ENCODE results near the gene POLG.

DNA sequence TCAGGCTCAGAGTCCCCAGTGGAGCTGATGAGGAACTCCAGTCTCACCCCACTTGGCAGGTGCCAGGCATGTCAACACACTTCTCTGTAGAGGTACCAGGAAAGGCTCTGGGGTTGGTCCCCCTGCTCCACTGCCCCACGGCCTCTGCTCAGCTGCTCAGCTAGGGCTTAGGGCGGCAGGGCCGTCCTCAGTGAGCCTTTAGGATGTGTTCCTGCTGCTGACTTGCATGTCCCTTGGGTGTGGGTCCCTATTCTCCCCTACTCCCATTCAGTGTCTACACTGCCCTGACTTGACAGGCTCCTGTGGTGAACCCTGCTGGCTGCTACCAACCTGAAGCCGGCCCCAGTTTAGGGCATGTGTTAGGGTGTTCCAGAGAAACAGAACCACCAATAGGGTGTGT is 17.9 kb upstream of the POLG start:
- TF ChIP-seq ZNF207 (IDR thresholded peaks at IDR 0.05; ENCODE audit: borderline replicate concordance) (no peak), NFRKB (IDR thresholded peaks at IDR 0.05) (no peak), NFE2 (CRISPR knock-in tag; IDR thresholded peaks at IDR 0.05) (no peak), JDP2 (CRISPR knock-in tag; IDR thresholded peaks at IDR 0.05; ENCODE audit: borderline replicate concordance) (no peak), TBL1XR1 (IDR thresholded peaks at IDR 0.05; ENCODE audit: borderline replicate concordance, low read length, partially characterized antibody) (no peak), HDAC1 (CRISPR knock-in tag; IDR thresholded peaks at IDR 0.05) (no peak)
- TF ChIP-seq, protein P1, sequence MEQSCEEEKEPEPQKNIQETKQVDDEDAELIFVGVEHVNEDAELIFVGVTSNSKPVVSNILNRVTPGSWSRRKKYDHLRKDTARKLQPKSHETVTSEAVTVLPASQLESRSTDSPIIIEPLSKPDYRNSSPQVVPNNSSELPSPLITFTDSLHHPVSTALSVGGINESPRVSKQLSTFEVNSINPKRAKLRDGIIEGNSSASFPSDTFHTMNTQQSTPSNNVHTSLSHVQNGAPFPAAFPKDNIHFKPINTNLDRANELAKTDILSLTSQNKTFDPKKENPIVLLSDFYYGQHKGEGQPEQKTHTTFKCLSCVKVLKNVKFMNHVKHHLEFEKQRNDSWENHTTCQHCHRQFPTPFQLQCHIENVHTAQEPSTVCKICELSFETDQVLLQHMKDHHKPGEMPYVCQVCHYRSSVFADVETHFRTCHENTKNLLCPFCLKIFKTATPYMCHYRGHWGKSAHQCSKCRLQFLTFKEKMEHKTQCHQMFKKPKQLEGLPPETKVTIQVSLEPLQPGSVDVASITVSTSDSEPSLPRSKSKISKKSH (CRISPR knock-in tag; IDR thresholded peaks at IDR 0.05; ENCODE audit: borderline replicate concordance) = no peak

Measured in HepG2 (cell line).